ENCODE measurements around the gene DBN1. TPM values are rescaled to one million over a fixed set of nuclear protein-coding genes. Genes with fewer than 3 reads are reported as not detected.

Gene DBN1
- total and polyA plus RNA-seq, 2 donors (not counting 3 experiments of a cell fraction or from before 2014, with no cell fraction given): 198 to 336 TPM

DNA sequence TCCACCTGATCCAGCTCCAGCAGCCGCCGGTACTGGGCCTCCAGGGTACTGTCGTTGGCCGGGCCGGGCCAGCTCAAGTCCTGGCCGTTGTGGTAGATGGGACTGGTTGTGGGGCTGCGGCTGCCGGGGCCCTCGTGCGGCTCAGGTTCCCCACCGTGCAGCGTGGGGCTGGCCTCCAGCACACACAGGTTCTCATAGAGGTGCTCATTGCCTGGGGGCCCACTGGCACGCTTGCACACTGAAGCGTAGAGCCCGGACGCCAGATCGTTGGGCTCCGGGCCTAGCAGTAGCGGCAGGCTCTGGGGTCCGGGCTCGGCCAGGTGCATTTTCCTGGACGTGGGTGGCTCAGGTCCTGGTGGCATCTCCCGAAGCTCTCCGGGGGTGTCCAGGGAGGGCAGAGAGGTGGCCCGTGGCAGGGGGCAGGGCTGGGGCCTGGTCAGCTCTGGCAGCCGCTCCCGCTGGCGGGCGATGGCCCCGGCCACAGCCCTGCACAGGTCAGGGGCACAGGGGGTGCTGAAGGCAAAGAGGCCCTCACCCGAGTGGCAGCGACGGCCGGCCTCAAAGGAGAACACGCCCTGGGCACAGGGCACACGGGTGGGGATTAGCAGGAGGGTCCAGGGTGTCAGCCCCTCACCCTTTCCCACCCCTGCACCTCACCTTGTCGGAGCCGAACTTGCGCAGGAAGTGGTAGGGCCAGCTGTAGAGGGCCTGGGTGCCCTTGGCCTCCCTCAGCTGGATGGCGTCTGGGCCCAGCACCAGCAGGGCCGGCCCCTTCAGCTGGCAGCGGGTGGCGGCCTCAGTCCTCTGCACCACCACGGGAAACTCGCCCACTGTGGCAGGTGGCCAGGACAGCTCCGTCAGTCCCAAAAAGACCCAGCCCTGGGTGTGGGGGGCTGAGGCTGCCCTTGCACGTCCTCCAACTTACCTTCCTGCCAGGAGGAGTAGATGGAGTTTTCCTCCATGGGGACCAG lies 30.9 kb upstream of the DBN1 start:
- no peak overlapping the region for H3K4me3 ChIP-seq (replicated peaks in 1 of 3; ENCODE audit: insufficient read depth in 1 of 3, low read depth in 1 of 3, low read length in 3 of 3)
- no peaks in the 10 kb centered on the region for H4K20me1 ChIP-seq (replicated peaks; ENCODE audit: control insufficient read depth, extremely low read depth, insufficient read depth, low read length)
- peaks cover 6% of the 10 kb centered on the region for H3K4me1 ChIP-seq (ENCODE audit: control insufficient read depth, extremely low read depth, insufficient read depth, low read length)
- no peak overlapping the region for H2AFZ ChIP-seq (ENCODE audit: low read depth, low read length)
- no peaks in the 10 kb centered on the region for H3K79me2 ChIP-seq (ENCODE audit: control insufficient read depth, insufficient read depth, low read length)
- no peaks in the 10 kb centered on the region for H3K27me3 ChIP-seq (ENCODE audit: control insufficient read depth in 2 of 2, insufficient read depth in 2 of 2, low read length in 2 of 2)
- ChIA-PET POLR2A (no interaction called here), CTCF (interaction anchor here (1.2 to 4.8 kb wide), 4 partner anchors 13 to 101 kb away, joined by 7 to 58 read pairs (median 37); no protein-coding TSS in a partner anchor)
- H3K4me2 ChIP-seq (ENCODE audit: insufficient read depth, low read length): no peak overlapping the region
- intact Hi-C loops (cut with micrococcal nuclease): no loop called here
- no peak for TF ChIP-seq FOS (IDR thresholded peaks at IDR 0.05; ENCODE audit: borderline replicate concordance, insufficient read depth, low read length)
- no TSS peak for BruUV-seq (replicated peaks)
- DNase-seq (ENCODE audit: low read depth, low spot score): no peak
- dilution Hi-C loops (cut with MboI; ENCODE audit: extremely low pct_ligation_motif_present, low sequenced_read_pairs): no loop called here
- H3K9me1 ChIP-seq (replicated peaks; ENCODE audit: control insufficient read depth, extremely low read depth, insufficient read depth, low read length): no peaks in the 10 kb centered on the region
- H3K36me3 ChIP-seq (ENCODE audit: control insufficient read depth in 2 of 2, extremely low read depth in 1 of 2, insufficient read depth in 2 of 2, low read length in 2 of 2): peaks cover 0 to 3% of the 10 kb centered on the region in 2 experiments
- H3K9me3 ChIP-seq (replicated peaks; ENCODE audit: control insufficient read depth, insufficient read depth, low read length): no peaks in the 10 kb centered on the region
- no peak for FAIRE-seq
- no peak overlapping the region for H3K9ac ChIP-seq (replicated peaks; ENCODE audit: extremely low read depth, insufficient read depth, low read length)
- no peak overlapping the region for H3K27ac ChIP-seq (ENCODE audit: insufficient read depth, low read depth, low read length)

DNA sequence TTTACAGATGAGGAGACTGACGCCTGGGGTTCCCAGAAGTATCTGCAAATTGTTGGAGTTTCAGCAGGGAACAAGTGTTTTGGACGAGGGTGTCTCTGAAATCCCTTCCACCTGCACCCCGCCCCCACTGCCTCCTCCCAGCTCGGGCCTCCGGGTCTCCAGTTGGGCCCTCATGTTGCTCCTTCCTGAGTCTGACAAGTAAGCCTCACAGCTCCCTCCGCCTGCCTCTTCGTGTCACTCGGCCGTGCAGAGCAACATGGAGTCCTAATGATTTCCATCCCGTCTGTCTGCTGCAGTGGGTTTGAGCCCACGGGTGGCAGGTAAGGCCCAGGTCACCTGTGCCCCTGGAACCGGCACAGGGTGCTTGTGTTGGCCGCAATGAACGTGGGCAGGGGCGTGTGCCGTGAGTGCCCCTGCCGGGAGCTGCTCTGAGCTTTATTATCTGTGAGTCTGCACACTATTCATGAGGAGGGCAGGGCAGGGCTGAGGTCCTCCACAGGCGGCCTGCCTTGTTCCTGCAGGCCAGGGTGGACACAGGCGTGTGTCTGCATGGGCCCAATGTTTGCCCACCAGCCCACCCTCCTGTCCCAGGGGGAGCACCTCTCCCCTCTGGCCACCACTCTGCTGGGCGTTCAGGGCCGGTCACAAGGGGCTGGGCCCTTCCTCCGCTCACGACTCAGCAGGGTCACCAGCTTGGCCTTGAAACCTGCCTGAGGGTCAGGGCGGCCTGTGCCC lies 30.1 kb upstream of the DBN1 start:
- H3K27ac ChIP-seq (ENCODE audit: insufficient read depth, low read depth, low read length): no peak overlapping the region
- no peak overlapping the region for H3K4me2 ChIP-seq (ENCODE audit: insufficient read depth, low read length)
- ChIA-PET CTCF (interaction anchor here (4.0 to 4.8 kb wide), 3 partner anchors 12 to 100 kb away, joined by 25 to 58 read pairs (median 49); no protein-coding TSS in a partner anchor), POLR2A (no interaction called here)
- intact Hi-C loops (cut with micrococcal nuclease) (no loop called here), dilution Hi-C loops (cut with MboI; ENCODE audit: extremely low pct_ligation_motif_present, low sequenced_read_pairs) (no loop called here)
- H3K4me3 ChIP-seq (replicated peaks in 1 of 3; ENCODE audit: insufficient read depth in 1 of 3, low read depth in 1 of 3, low read length in 3 of 3): no peak overlapping the region
- no peak for TF ChIP-seq JUN (IDR thresholded peaks at IDR 0.05; ENCODE audit: borderline replicate concordance, insufficient read depth, insufficient read length, low read depth)
- TF ChIP-seq POLR2A (IDR thresholded peaks at IDR 0.05; ENCODE audit: low read depth, low read length): no peak
- TF ChIP-seq, protein P1, sequence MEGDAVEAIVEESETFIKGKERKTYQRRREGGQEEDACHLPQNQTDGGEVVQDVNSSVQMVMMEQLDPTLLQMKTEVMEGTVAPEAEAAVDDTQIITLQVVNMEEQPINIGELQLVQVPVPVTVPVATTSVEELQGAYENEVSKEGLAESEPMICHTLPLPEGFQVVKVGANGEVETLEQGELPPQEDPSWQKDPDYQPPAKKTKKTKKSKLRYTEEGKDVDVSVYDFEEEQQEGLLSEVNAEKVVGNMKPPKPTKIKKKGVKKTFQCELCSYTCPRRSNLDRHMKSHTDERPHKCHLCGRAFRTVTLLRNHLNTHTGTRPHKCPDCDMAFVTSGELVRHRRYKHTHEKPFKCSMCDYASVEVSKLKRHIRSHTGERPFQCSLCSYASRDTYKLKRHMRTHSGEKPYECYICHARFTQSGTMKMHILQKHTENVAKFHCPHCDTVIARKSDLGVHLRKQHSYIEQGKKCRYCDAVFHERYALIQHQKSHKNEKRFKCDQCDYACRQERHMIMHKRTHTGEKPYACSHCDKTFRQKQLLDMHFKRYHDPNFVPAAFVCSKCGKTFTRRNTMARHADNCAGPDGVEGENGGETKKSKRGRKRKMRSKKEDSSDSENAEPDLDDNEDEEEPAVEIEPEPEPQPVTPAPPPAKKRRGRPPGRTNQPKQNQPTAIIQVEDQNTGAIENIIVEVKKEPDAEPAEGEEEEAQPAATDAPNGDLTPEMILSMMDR (IDR thresholded peaks at IDR 0.05; ENCODE audit: extremely low read depth in 1 of 2, insufficient read depth in 1 of 2, low read depth in 1 of 2, low read length in 2 of 2): no peak
- no peak for TF ChIP-seq POLR2AphosphoS5 (IDR thresholded peaks at IDR 0.05; ENCODE audit: insufficient read depth, low read depth, low read length)
- TF ChIP-seq MYC (IDR thresholded peaks at IDR 0.05; ENCODE audit: low read depth, low read length): no peak
- no peak for TF ChIP-seq GATA2 (IDR thresholded peaks at IDR 0.05; ENCODE audit: insufficient read depth, insufficient read length, low read depth, low read length)
- TF ChIP-seq, protein P2, sequence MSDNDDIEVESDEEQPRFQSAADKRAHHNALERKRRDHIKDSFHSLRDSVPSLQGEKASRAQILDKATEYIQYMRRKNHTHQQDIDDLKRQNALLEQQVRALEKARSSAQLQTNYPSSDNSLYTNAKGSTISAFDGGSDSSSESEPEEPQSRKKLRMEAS (IDR thresholded peaks at IDR 0.05; ENCODE audit: insufficient read depth, insufficient read length): no peak
- TF ChIP-seq FOS (IDR thresholded peaks at IDR 0.05; ENCODE audit: borderline replicate concordance, insufficient read depth, low read length): no peak
- no peak for TF ChIP-seq EZH2 (IDR thresholded peaks at IDR 0.05; ENCODE audit: borderline replicate concordance, low read depth, low read length, severe bottlenecking)
- H3K9ac ChIP-seq (replicated peaks; ENCODE audit: extremely low read depth, insufficient read depth, low read length): no peak overlapping the region
- peaks cover 0 to 3% of the 10 kb centered on the region in 2 experiments for H3K36me3 ChIP-seq (ENCODE audit: control insufficient read depth in 2 of 2, extremely low read depth in 1 of 2, insufficient read depth in 2 of 2, low read length in 2 of 2)
- no peaks in the 10 kb centered on the region for H4K20me1 ChIP-seq (replicated peaks; ENCODE audit: control insufficient read depth, extremely low read depth, insufficient read depth, low read length)
- FAIRE-seq: no peak
- H3K4me1 ChIP-seq (ENCODE audit: control insufficient read depth, extremely low read depth, insufficient read depth, low read length): peaks cover under 1% of the 10 kb centered on the region
- H3K9me3 ChIP-seq (replicated peaks; ENCODE audit: control insufficient read depth, insufficient read depth, low read length): no peaks in the 10 kb centered on the region
- no peak overlapping the region for H2AFZ ChIP-seq (ENCODE audit: low read depth, low read length)
- H3K27me3 ChIP-seq (ENCODE audit: control insufficient read depth in 2 of 2, insufficient read depth in 2 of 2, low read length in 2 of 2): no peaks in the 10 kb centered on the region
- H3K9me1 ChIP-seq (replicated peaks; ENCODE audit: control insufficient read depth, extremely low read depth, insufficient read depth, low read length): no peaks in the 10 kb centered on the region
- no TSS peak for BruUV-seq (replicated peaks)
- DNase-seq (ENCODE audit: low read depth, low spot score): no peak
- no peaks in the 10 kb centered on the region for H3K79me2 ChIP-seq (ENCODE audit: control insufficient read depth, insufficient read depth, low read length)
